HG03432 (cell line): ENCODE data around the gene SKOR1.

Source experiments
- ATAC-seq: cut with Tn5 transposase; IDR thresholded peaks from one replicate; pipeline ENCODE4 v1.9.1; 2021; ENCODE audit warnings: mild to moderate bottlenecking, moderate library complexity; ENCODE audit not compliant: unreplicated experiment

Gene SKOR1

DNA sequence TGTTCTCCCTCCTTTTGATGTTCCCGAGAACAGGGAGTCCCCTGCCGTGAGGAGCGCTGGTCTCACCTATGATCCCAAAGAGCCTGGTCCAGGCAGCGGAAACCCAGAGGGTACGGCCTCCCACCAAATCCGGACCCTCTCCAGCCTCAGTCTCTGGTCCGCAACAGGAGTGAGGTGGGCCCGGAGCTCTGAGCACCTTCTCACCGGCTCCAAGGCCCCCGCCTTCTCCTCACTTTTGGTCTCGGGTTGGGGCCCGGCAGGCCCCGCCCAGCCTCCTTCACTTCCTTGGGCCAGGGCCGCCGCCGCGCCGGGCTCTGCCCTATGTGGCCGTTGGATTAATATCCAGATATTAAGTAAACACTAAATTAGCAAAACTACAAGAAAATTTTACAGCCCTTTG, 5.7 kb upstream of the SKOR1 start:
- no peak for ATAC-seq

DNA sequence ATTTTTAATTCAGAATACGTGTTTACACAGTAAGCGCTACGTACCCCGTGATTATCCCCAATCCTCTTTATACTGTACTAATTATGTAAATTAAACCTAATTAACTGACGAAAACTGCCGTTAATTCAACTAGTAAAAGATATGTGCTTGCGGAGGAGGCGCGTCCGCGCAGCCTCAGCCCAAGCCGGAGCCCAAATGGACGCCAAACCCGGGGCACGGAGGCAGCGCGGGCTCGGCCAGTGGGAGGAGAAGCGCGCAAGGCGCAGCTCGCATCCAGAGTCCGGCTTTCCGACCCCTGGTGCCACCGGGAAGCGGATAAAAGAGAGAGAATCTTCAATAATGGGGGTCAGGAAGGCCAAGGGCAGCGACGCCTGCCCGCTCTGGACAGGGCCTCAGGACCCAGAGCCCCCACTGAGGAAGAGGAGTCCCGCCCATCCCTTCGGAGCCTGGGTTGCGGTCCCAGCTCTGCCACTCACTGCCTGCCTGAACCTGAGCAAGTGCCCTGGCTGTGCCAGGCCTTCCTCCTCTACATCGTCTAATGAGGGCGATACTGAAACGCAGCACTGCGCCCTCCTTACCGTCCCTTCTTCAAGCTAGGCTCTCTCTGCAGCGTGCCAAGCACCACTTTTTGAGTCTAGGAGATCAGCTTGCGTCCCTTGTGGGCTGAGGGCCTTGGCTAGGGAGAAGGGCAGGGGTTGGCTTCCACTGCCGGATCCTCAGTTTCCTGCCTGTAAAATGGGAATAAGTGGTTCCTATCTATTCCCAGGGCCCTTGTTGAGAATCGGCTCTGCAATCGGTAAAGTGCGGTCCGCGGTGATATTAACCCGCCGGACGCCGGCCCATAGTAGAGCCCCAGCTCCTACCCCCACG, 5.0 kb upstream of the SKOR1 start:
- no peak for ATAC-seq

DNA sequence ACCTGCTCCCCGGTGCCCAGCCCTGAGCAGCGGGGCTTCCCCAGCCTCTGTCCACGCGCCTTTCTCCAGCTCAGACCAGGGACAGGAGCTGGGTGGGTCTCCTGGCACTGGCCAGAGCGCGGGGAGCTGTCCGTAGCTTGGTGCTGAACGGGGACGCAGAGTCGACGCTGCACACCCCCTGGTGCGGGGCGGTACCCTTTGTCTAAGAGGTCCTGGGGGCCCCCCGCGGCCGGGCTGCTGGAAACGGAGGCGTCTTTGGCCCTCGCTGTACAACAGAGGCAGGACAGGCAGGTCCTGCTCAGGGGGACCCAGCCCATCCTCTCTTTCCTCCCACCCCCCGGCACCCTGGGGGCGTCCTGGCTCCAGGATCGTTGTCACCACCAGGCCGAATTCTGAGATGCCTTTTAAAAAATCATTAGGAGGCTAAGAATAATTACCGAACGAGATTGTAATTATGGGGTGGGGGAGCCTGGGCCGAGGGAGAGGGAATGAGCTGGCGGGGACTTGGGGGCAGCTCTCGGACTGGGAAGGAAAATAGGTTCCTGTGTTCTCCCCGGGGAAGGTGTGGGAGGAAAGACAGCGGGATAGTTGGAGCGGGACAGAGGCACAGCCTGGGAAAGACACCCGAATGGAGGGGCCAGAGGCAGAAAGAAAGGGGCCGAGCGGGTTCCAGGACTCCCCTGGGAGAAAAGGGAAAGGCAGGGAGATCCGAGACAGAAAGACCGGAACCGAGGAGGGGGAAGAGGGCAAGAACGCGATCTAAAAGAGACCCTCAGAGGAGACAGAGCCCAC, 4.1 kb upstream of the SKOR1 start:
- no peak for ATAC-seq

DNA sequence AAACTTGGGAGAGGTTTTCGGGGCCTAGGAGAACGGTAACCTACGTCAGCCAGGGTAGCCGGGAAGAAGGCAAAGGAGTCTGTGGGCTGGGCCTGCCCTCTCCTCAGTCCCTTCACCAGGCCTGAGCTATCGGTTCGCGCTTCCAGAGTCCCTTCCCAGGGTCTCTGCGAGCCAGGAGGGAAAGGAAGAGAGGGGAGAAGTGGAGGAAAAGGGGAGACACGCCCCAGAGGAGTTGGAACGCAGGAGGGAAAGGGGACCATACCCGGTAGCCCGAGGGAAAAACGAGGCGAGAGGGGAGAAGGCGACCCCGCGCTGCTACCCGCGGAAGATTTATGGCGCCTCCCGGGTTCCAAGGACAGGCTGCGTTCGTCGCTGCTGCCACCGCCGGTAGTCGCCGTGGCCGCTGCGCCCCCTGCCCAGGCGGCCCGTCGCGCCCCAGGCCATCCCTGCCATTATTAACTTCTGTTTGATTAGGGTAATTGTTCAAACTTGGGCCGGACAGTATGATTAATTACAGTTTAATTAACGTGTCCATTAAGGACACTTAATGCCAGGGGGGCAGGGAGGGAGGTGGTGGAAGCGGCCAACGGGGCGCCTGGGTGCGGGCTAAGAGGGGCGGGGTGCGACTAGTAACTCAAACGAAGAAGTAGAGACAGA, 3.4 kb upstream of the SKOR1 start:
- ATAC-seq: no peak

DNA sequence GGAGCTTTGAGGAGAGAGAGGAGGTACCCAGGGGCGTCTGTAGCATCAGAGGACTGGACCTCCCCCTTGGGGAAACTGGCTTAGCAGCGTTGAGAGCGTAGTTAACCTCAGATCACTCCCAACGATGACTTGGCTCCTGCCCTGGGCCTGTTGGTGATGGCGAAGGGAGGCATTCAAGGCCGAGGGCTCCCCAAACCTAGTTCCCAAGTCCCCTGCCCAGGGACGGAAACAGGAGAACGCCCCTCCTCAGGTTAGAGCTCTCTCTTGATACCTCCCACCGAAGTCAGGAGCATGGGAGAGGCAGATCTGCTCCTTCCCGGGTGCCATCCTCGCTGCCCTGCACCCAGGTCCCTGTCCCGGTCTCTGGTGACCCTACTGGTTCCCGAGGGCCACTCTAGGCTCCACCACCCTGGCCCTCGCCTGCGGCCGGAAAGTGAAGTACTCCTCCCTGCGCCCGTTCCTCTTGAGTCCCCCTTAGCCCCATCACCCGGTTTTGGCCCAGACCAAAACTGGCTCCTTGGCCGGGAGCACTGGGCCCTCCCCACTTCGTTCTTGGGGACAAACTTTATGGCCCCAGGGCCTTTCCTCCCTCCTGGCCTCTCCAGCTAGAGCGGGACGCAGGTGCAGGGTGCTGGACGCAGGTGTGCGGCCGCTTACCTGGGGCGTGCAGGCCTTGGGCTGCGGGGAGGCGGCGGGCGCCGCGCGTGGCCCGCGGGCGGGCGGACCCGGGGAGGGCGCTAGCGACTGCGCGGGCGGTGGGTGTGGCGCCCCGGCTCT, 2.6 kb upstream of the SKOR1 start:
- ATAC-seq: no peak

DNA sequence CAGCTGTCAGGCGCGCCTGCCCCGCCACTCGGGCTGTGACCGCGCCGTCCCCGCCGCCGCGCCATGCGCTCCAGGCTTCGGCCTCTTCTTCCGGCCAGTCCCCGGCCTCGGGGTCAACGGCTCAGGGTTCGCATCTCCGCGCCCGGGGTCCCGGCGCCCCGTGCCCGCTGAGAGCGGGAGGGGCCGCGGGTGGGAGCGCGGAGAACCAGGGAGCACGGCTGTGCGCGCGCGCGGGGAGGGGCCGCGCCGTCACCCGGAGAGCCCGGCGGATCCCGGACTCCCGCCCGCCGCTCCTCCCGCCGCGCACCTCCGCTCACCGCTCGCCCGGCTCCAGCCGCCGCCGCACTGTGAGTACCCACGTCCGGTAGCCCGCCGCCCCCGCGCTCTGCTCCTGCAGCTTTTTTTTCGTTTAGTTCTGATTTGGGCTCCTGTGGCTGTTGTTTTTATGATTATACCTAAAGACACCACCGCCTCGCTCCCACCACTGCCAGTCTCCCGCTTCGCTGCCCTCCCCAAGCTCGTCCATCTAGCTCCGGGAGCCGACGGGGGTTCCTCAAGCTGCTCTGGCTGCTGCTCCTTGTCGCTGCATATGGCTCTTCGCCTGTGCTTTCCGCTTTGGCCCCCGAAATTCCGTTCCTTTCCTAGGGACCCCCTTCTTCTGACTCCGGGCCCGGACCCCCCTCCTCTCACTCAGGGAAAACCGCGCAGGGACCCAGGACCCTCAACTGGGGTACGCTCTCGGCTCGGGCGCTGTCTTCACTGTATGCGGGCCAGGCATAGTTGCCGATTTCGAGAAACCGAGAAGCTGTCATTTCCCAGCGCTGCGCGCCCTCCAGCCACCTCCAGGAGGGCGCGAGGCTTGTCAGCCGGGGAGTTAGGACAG, 1.8 kb upstream of the SKOR1 start:
- no peak for ATAC-seq

DNA sequence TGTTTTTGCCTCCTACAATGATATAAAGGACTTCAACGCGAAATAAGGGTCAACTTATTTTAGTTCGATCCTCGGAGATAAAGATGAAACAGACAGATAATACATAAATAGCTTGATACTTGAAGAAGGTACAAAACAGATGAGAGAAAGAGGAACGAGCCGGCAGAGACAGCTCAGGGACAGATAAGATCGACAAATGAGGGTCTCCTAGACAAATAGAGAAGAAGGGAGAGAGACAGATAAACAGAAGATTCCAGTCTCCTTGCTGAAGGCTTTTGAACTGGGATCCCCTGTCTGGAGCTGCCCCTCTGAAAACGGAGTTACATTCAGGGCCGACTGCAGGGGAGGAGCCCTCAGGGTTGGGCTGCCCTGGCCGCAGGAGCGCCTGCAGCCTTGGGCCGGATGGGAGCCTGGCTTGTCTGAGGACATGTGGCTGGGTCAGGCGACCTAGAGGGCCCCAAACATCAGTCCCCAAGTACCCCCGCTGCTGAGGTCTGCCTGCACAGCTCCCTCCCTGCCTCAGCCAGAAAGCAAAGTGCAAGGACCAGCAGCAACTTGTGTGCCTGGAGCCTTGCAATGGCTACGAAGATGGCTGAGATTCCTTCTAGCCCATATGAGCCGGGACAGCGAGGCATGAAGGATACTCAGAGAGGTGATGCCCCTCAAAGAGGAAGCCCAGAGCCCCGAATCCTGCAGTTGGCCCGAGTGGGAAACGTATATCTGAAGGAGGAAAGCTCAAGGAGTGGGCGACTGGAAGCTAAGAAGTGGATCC, 926 bp upstream of the SKOR1 start:
- no peak for ATAC-seq

DNA sequence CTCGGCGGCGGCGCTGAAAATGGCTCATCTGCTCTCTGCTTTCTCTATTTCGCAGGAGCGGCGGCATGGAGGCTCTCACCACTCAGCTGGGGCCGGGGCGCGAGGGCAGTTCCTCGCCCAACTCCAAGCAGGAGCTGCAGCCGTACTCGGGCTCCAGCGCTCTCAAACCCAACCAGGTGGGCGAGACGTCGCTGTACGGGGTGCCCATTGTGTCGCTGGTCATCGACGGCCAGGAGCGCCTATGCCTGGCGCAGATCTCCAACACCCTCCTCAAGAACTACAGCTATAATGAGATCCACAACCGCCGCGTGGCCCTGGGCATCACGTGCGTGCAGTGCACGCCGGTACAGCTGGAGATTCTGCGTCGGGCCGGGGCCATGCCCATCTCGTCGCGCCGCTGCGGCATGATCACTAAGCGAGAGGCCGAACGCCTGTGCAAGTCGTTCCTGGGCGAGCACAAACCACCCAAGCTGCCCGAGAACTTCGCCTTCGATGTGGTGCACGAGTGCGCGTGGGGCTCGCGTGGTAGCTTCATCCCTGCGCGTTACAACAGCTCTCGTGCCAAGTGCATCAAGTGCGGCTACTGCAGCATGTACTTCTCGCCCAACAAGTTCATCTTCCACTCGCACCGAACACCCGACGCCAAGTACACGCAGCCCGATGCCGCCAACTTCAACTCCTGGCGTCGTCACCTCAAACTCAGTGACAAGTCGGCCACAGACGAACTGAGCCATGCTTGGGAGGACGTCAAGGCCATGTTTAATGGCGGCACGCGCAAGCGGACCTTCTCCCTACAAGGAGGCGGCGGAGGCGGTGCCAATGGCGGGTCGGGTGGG, 790 bp downstream of the SKOR1 start:
- no peak for ATAC-seq

DNA sequence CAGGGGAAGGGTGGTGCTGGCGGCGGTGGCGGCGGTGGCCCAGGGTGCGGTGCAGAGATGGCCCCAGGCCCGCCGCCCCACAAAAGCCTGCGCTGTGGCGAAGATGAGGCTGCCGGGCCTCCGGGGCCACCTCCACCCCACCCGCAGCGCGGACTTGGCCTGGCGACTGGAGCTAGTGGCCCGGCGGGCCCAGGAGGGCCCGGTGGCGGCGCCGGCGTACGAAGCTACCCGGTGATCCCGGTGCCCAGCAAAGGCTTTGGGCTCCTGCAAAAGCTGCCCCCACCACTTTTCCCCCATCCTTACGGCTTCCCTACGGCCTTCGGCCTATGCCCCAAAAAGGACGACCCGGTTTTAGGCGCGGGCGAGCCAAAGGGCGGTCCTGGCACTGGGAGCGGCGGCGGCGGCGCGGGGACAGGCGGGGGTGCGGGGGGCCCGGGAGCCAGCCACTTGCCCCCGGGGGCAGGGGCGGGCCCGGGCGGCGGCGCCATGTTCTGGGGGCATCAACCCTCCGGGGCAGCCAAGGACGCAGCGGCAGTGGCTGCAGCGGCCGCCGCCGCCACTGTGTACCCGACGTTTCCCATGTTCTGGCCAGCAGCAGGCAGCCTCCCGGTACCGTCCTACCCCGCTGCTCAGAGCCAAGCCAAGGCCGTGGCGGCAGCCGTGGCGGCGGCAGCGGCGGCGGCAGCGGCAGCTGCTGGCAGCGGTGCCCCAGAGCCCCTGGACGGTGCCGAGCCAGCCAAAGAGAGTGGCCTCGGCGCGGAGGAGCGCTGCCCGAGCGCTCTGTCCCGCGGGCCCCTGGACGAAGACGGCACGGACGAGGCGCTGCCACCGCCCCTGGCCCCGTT, 1.6 kb downstream of the SKOR1 start:
- no peak for ATAC-seq

DNA sequence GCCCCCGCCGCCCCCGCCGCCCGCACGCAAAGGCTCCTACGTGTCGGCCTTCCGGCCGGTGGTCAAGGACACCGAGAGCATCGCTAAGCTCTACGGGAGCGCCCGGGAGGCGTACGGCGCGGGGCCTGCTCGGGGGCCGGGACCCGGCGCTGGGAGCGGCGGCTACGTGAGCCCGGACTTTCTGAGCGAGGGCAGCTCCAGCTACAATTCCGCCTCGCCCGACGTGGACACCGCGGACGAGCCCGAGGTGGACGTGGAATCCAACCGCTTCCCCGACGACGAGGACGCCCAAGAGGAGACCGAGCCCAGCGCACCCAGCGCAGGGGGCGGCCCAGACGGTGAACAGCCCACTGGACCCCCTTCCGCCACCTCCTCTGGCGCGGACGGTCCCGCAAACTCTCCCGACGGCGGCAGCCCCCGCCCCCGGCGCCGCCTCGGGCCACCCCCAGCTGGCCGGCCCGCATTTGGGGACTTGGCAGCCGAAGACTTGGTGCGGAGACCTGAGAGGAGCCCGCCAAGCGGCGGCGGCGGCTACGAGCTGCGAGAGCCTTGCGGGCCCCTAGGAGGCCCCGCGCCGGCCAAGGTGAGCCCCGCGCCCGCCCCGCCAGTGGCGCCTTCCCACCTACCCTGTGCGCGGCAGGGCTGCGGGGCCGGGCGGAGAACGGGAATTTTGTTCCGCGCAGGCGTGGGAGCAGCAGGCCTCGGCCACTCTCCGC, 2.4 kb downstream of the SKOR1 start:
- ATAC-seq: no peak

DNA sequence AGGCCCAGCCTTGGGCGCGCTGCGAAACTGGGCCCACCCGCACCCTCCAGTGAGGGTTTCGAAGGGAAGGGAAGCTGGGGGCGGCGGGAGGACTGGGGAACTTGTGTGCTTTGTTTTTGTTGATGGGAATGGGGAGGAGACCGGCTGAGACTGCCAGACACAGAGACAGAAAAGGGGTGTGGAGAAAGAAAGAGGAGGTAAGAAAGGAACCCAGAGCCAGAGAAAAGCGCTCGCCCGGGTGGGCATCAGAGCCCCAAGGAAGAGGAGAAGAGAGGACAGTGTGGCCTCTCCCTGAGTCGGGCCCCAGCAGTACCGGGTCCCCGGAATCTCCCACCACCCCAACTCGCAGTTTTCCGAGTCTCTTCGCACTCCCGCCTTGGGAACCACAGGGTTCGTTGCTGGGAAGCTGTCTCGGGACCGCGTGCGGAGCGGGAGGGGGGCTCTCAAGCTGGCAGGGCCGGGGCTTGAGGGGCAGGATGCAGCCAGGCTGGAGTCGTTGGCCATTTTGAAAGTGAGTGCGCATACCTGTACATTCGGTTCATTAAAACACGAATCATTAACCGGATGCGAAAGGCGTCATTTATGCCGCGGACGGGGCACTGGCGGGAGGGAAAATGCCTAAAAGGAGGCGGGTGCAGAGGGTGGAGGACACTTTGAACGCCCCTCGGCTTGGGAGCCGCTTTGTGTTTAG, 3.1 kb downstream of the SKOR1 start:
- no peak for ATAC-seq

DNA sequence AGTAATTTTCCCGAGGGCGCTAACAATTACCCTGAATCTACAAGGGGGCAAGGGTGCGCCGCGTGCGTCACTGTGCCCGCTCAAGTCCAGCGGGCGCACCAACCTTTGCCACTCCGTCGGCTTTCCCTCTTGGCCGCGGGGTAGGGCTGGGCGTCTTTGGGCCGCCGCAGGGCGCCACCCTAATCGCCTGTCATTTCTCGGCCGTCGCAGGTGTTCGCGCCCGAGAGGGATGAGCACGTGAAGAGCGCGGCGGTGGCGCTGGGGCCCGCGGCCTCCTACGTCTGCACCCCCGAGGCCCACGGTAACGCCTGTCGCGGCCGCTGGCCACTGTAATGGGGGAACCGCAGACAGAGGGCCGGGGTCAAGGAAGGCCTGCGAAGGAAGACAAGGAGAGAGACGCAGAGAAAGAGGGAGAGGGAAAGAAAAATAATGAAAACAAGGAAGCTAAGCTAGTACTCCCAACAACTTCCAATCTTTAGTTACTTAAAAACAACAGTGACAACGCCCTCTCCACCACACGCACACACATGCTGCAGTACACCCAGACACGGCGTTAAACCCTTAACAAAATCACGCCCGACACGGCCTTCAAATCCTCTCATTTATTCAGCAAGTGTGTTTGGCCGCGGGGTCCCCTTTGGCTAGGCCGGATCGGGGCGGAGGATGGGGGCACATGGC, 3.8 kb downstream of the SKOR1 start:
- ATAC-seq: no peak

DNA sequence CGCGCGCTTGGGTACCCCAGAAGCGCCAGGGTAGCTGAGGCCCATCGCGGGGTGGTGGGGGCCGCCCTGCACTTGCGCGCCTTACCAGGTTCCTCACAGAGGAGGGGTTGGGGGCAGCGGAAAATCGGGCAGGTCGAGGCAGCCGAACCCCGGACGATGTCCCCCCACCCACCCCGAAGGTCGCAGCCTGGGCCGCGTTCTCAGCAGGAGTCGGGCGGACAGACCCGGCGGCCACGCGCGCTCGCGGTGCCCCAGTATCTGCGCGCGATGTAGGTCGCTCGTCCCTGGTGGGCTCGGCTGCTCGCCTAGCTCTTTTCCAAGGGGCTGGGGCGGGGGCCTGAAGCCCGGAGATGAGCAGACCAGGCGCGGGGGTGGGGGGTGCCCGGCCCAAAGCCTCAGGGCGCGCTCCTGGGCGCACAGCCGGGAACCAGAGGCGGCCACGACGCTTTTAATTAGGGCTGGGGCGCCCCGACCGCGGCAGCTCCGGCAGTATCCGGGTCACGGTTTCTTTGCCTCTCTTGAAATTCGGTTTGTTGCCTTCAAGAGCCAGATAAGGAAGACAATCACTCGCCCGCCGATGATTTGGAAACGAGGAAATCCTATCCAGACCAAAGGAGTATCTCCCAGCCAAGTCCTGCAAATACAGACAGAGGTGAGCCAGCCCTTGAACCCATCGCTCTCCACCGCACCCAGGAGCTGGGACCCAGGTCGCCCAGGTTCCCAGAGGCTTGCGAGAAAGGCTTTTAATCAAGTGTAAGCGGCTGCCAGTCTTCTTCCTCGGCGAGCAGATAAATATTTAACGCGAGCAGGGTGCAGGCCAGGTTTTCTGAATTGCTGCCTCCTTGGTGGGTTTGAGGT, 4.6 kb downstream of the SKOR1 start:
- no peak for ATAC-seq

DNA sequence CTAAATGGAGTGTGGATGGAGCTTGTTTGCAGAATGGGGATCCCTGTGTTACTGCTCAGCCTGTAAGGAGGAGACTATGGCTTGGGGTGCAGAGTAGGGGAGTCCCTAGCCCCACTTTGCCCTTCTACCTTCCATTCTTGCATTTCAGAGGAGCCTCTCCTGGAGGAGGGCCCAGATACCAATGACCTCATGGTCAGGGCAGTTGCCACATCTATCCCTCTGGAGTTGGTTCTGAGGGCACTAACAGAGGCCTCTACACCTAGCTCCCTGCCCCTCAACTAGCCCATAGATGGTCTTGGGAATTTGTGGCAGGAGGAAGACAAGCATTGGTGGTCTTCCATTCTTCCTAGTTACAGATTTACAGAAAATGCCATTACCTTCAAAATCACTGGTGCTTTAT, 6.1 kb downstream of the SKOR1 start:
- ATAC-seq: no peak
